GM10248 (cell line): ENCODE results near the gene MLLT6.

Experiments used
- CTCF ChIA-PET: fragments of 300-600 bp; sonication (Branson Sonifier 250); formaldehyde crosslinking; extraction: SDS; loops from one replicate; lab custom pipeline; 2021; ENCODE audit warnings: antibody characterized with exemption; lab: Yijun Ruan, JAX
- POLR2A ChIA-PET: fragments of 350-650 bp; sonication (Branson Sonifier 250); formaldehyde crosslinking; extraction: SDS; loops from one replicate; lab custom pipeline; 2020; ENCODE audit warnings: antibody characterized with exemption; lab: Yijun Ruan, JAX
- DNase-seq: peaks from one replicate; pipeline ENCODE4 v3.0.0; 2012; ENCODE audit errors: extremely low spot score
- CTCF ChIP-seq: IDR thresholded peaks from 2 replicates; pipeline ENCODE4 v1.5.1; 2012; ENCODE audit warnings: mild to moderate bottlenecking, low read depth; ENCODE audit errors: extremely low read depth, missing control alignments, control extremely low read depth

The MLLT6 gene

GRCh38 chr17:38711792-38712571, 6.9 kb downstream of the MLLT6 start:
- no peak for DNase-seq
- ChIA-PET CTCF (interaction anchor here (1.5 kb wide), 1 partner anchor 10 kb away, joined by 3 read pairs; no protein-coding TSS in a partner anchor), POLR2A (interaction anchor here (0.6 kb wide), 1 partner anchor 15 kb away, joined by 4 read pairs; no protein-coding TSS in a partner anchor)
- TF ChIP-seq CTCF, result no peak

- ChIA-PET CTCF (no interaction called here), POLR2A (interaction anchor here (0.6 kb wide), 1 partner anchor 14 kb away, joined by 4 read pairs; no protein-coding TSS in a partner anchor)
- no peak for DNase-seq
- no peak for TF ChIP-seq CTCF
Measured at GRCh38 chr17:38712593-38712992, 7.5 kb downstream of the MLLT6 start.

- CTCF ChIA-PET, result interaction anchor here (4.1 kb wide), 1 partner anchor 8 kb away, joined by 18 read pairs; the partner anchor contains the start of gene MLLT6
- no peak for DNase-seq
- POLR2A ChIA-PET, result no interaction called here
- no peak for TF ChIP-seq CTCF
Measured at GRCh38 chr17:38713456-38714075, 8.5 kb downstream of the MLLT6 start.

- ChIA-PET CTCF (interaction anchor here (0.9 to 4.1 kb wide), 6 partner anchors 10 to 48 kb away, joined by 3 to 23 read pairs (median 6); partner anchors contain the start of genes CISD3 and MLLT6), POLR2A (no interaction called here)
- TF ChIP-seq CTCF, result no peak
- no peak for DNase-seq
Measured at GRCh38 chr17:38715216-38715943, 10.3 kb downstream of the MLLT6 start.

GRCh38 chr17:38716368-38717005, 11.4 kb downstream of the MLLT6 start:
- TF ChIP-seq CTCF, result no peak
- CTCF ChIA-PET, result interaction anchor here (1.9 to 4.6 kb wide), 5 partner anchors 11 to 40 kb away, joined by 5 to 23 read pairs (median 18); partner anchors contain the start of genes CISD3 and MLLT6
- no peak for DNase-seq
- POLR2A ChIA-PET, result no interaction called here
